ENCODE measurements around the gene DNALI1.

DNALI1 gene

GRCh38 chr1:37609002-37609401 is 52.3 kb downstream of the DNALI1 start:
- TF ChIP-seq CTCF (IDR thresholded peaks at IDR 0.05; ENCODE audit: low read depth, low read length) = no peak
- no peak for DNase-seq (ENCODE audit: extremely low read depth, low read depth)

- DNase-seq (ENCODE audit: extremely low read depth, low read depth) = no peak
- TF ChIP-seq CTCF (IDR thresholded peaks at IDR 0.05; ENCODE audit: low read depth, low read length) = no peak
These were observed 53.3 kb downstream of the DNALI1 start for GRCh38 chr1:37609994-37610393.

- DNase-seq (ENCODE audit: extremely low read depth, low read depth) = no peak
- no peak for TF ChIP-seq CTCF (IDR thresholded peaks at IDR 0.05; ENCODE audit: low read depth, low read length)
These were observed 55.4 kb downstream of the DNALI1 start for GRCh38 chr1:37612186-37612585.

- no peak for TF ChIP-seq CTCF (IDR thresholded peaks at IDR 0.05; ENCODE audit: low read depth, low read length)
- DNase-seq (ENCODE audit: extremely low read depth, low read depth) = no peak
These were observed 57.4 kb downstream of the DNALI1 start for GRCh38 chr1:37614105-37614504.

- TF ChIP-seq CTCF (IDR thresholded peaks at IDR 0.05; ENCODE audit: low read depth, low read length) = no peak
- DNase-seq (ENCODE audit: extremely low read depth, low read depth) = no peak
These were observed 59.6 kb downstream of the DNALI1 start for GRCh38 chr1:37616330-37616729.

Data from AG09319 (cell line).